NCI-H2081 treated with DMSO at 0.1 percent for 48 hours (cell line): ENCODE results near the gene DENND2C.
"Not testable (repeated sequence)": the region's sequence is repeated elsewhere in the genome, so short reads cannot be mapped to it uniquely, and the experiment has no call there.

Experiments
- DNase-seq: peaks from one replicate; lab custom pipeline; 2025; lab: John Stamatoyannopoulos, UW

DENND2C gene

GRCh38 chr1:114595602-114596001 is 74.2 kb downstream of the DENND2C start:
- DNase-seq, result no peak

GRCh38 chr1:114594046-114594445 is 75.8 kb downstream of the DENND2C start:
- DNase-seq, result no peak

- DNase-seq, result no peak
Observed at GRCh38 chr1:114589122-114589521, 80.7 kb downstream of the DENND2C start.

- DNase-seq, result no peak
Observed at GRCh38 chr1:114588196-114588689, 81.6 kb downstream of the DENND2C start.

- no peak for DNase-seq
Observed at GRCh38 chr1:114587203-114587991, 82.5 kb downstream of the DENND2C start.

GRCh38 chr1:114586513-114587047 is 83.3 kb downstream of the DENND2C start:
- no peak for DNase-seq

GRCh38 chr1:114585231-114585630 is 84.6 kb downstream of the DENND2C start:
- DNase-seq, result no peak

- DNase-seq, result peak; percentile 79
Observed at GRCh38 chr1:114581335-114582287, 88.2 kb downstream of the DENND2C start, which contains the start of gene BCAS2. Gene BCAS2 (minus strand): TSS chr1:114581615. CDS start chr1:114581591, 24 bp downstream.

GRCh38 chr1:114574365-114574764 is 95.5 kb downstream of the DENND2C start:
- DNase-seq, result no peak

GRCh38 chr1:114564141-114564540 is 105.7 kb downstream of the DENND2C start:
- no peak for DNase-seq

- not testable (repeated sequence) for DNase-seq
Observed at GRCh38 chr1:114562978-114563510, 106.8 kb downstream of the DENND2C start.

- DNase-seq, result no peak
Observed at GRCh38 chr1:114561333-114561732, 108.5 kb downstream of the DENND2C start.

GRCh38 chr1:114559356-114559755 is 110.5 kb downstream of the DENND2C start:
- no peak for DNase-seq

- no peak for DNase-seq
Observed at GRCh38 chr1:114558544-114558943, 111.3 kb downstream of the DENND2C start.

GRCh38 chr1:114554577-114554976 is 115.3 kb downstream of the DENND2C start:
- no peak for DNase-seq

GRCh38 chr1:114552106-114552639 is 117.7 kb downstream of the DENND2C start:
- DNase-seq, result no peak

- no peak for DNase-seq
Observed at GRCh38 chr1:114551400-114551799, 118.4 kb downstream of the DENND2C start.

- no peak for DNase-seq
Observed at GRCh38 chr1:114550336-114550735, 119.5 kb downstream of the DENND2C start.

- DNase-seq, result no peak
Observed at GRCh38 chr1:114549137-114549536, 120.7 kb downstream of the DENND2C start.

- DNase-seq, result no peak
Observed at GRCh38 chr1:114547076-114547475, 122.8 kb downstream of the DENND2C start.

- DNase-seq, result no peak
Observed at GRCh38 chr1:114545796-114546195, 124.1 kb downstream of the DENND2C start.

GRCh38 chr1:114545315-114545714 is 124.5 kb downstream of the DENND2C start:
- no peak for DNase-seq
